Bone marrow (tissue), 2 donors: ENCODE results near the gene FNBP1.

Experiments
- DNase-seq, 2 donors: peaks; one replicate each; lab custom pipeline; 2025; lab: John Stamatoyannopoulos, UW

FNBP1 gene

DNA sequence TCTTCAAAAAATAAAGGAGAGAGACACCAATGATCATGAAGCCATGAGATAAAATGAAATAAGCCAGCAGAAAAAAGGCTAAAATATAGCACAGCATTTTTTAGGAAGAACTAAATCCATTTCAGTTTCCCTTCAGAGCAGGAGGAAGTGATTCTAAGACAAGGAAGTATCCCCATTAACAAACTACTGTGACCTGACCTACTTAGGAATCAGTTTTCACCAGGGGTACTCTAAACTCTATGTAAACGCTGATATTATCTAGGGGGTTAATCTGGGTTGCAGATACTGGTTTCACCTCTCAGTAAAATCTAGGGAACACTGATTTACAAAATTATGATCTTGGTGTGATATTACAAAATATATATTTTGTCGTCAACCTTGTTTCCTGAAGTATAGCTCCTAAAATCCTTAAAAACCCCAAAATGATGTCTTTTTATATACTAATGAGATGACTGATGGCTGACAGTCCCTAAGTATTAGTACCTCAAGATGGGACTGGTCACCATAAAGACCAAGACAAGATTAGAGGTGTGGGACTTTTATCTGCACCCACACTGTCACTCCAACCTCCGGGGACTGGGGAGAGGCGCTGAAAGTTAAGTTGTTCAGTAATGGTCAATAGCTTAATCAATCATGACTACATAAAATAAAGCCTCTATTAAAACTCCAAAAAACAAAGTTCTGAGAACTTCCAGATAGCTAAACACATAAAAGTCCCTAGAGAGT, 2.9 kb upstream of the FNBP1 start:
- no peak for DNase-seq

DNA sequence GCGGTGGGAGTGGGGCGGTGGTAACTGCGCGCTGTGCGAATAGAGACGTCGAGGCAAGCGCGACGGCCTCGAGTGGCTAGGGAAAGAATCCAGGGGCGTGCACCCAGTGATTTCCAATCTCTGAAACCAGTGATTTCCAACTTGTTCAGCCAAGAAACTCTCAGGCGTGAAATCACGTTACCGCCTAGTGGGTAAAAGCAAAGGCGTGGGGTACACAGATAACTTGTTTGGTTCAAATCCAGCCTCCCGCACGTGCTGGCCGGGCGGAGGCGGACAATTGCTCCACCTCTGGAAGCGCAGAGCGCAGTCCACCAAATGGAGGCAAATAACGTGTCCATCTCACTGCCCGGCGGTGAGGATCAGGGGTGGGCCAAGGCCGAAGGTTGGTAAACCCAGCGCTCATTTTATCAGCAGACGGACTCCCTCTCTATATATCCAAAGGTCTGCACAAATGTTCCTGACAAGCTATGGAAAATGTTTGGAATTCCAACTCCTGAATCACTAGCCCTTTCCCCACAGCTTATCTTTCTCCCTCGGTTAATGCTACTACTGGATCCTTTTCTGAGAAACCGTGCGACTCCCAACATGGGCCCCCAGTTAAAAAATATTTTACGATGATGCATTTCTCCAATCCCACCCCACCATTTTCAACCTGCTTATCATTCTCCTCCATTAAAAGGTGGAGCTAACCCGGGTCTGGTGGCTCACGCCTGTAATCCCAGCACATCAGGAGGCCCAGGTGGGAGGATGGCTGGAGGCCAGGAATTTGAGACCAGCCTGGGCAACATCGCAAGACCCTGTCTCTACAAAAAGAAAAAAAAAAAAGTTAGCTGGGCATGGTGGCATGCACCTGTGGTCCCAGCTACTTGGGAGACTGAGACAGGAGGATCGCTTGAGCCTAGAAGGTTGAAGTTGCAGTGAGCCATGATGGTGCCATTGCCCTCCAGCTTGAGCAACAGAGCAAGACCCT, 950 bp upstream of the FNBP1 start:
- no peak for DNase-seq

DNA sequence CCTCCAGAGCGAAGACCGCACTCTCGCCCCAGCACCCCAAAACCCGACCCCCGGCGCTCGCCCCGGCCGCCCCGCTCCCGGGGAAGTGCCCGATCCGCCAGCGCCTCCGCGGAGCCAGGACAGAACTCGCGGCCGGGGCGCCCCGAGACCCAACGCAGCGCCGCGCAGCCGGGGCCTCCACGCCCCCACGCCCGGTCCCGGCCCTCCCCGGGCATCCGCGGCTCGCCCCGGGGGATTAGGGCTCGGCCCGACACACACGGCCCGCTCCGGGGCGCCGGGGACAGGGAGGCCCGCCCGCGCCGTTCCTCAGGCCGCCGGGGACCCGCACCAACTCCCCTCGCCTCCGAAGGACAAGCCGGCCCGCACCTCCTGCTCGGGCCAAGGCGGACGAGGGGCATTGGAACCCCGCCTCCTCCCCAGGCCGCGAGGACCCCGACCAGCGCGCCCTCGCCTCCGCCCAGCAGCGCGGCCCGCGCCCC, 544 bp downstream of the FNBP1 start:
- DNase-seq = no peak

- DNase-seq = no peak
Measured at GRCh38 chr9:130041648-130042405, 1.2 kb downstream of the FNBP1 start.

- no peak for DNase-seq
Measured at GRCh38 chr9:130040984-130041647, 1.9 kb downstream of the FNBP1 start.

GRCh38 chr9:130039528-130040147, 3.4 kb downstream of the FNBP1 start:
- DNase-seq = peak in 1 of 2 donors; percentile 65

DNA sequence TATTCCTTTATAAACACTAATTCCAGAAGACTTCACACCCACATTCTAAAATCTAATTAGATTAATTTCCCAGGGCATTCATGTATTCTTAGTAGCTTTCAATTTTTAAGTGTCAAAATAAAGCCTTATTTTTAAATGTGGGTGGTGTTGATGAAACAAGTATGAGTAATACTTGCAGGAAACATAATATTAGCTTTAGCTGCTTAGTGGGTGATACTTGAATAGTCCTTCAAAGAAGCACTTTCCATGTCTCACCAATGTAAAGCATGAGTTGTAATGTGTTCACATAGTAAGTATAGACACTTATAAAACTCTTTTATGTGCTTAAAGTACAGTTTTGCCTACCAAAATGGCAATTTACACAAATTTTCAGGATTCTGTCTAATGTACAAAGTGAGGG, 6.9 kb downstream of the FNBP1 start:
- DNase-seq = peak in 1 of 2 donors; percentile 39

DNA sequence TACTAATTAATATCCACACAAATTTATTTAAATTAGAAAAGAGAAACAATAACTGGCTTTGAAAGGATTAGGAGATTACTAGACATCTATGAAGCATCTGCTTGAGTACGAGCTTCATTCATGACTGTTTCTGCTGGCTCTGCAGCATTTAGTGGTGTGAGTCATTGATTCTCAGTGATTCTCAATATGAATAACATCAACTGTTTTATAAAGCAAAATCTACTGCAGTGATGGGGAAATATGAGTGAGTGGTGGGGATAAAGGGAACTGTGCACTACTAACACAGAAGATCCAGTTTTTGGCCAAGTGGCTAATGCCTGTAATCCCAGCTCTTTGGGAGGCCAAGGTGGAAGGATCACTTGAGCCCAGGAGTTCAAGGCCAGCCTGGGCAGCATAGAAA, 8.4 kb downstream of the FNBP1 start:
- peak in 1 of 2 donors; percentile 14 for DNase-seq

DNA sequence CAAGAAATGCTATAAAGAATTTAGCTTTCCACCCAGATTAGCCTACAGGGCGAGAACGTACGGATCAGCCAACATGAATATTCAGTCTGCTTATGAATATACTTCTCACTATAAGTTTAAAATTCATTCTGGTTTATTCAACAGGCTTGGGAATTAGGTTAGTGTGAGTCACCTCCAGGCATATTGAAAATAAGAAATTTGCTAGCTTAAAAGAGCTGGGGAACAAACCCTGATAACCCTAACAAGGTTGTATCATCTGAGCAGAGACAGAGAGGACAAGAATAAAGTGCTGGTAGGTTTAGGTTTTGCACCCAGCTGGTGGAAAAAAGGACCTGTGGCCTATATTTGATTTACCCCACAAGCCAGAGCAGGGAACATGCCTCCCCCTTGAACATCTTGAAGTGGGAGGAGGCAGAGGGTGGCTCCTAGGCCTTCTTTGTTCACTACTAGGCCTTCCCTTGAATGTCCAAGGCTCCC, 12.3 kb downstream of the FNBP1 start:
- DNase-seq = no peak

- no peak for DNase-seq
Measured at GRCh38 chr9:130029223-130029973, 13.6 kb downstream of the FNBP1 start.

DNA sequence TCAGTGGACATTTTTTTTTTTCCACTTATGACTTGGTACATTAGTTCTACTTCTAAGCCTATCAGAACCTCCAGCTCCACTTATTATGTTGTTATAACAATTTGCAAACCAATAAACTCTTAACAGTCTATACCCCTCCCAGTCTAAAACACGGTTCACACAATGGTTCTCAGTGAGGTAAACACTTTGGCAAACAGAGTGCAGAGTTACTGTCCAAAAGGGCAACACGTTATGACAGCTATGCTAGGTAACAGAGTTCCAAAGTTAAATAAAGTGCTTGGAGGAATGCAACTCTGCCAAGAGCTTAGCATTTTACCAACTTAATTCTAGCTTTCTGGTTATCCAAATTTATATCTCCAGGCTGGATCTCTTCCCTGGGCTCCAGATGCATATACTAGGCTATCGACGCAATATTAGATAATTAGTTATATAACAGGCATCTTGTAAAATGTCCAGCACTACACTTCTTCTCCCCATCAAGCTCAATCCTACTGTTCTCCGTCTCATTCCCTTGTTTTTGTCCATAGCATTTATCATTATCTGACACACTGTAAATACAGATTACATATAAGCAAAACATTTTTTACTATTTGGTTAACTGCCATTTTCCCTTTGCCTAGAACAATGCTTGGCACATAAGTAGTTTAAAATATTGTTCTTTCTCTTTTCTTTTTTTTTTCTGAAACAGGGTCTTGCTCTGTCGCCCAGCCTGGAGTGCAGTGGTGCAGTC, 14.3 kb downstream of the FNBP1 start:
- DNase-seq = no peak

DNA sequence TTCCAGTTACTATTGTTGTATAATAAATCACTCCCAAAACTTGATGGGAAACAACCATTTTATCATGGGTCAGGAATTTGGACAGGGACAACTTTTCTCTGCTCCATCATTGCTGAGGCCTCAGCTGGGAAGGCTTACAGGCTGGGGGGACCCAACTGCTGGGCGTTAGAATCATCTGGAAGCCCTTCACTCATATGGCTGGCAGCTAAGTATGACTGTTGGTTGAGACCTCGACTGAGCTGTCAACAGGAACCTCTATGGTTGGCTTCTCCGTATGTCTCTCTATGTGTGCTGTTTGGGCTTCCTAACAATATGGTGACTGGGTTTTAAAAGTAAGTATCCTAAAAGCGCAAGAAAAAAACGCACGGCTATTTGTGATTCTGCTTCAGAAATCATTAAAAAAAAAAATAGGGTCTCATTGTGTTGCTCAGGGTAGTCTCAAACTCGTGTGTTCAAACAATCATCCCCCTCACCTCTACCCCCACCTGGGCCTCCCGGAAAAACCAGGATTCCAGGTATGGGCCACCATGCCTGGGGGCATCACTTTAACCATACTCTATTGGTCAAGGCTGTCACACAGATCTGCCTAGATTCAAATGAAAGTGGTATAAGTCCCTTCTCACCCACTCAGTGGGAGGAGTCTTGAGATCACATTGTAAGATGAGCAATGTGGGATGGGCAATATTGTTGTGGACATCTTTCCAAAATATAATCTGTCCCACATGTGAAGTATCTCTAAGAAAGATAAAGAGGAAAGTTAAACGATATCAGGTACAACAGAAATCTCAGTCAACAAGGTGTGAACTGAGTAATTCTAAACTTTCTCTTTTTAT, 15.2 kb downstream of the FNBP1 start:
- DNase-seq = no peak

GRCh38 chr9:130026583-130027340, 16.2 kb downstream of the FNBP1 start:
- no peak for DNase-seq

DNA sequence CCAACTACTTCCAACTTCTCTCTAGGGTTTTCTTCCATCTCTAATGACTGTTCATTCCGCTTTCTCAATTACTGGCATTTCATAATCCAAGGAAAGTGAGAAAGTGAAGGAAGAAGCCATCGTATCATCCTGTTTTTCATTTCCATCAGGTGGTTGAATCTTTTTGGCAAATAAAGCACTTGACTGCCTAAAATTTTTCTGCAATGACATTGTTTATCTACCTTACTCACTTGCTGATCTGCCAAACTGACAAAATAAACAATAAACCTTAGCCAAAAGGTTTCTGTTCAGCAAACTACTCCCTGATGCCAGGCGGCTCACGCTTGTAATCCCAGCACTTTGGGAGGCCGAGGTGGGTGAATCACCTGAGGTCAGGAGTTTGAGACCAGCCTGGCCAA, 18.4 kb downstream of the FNBP1 start:
- no peak for DNase-seq

DNA sequence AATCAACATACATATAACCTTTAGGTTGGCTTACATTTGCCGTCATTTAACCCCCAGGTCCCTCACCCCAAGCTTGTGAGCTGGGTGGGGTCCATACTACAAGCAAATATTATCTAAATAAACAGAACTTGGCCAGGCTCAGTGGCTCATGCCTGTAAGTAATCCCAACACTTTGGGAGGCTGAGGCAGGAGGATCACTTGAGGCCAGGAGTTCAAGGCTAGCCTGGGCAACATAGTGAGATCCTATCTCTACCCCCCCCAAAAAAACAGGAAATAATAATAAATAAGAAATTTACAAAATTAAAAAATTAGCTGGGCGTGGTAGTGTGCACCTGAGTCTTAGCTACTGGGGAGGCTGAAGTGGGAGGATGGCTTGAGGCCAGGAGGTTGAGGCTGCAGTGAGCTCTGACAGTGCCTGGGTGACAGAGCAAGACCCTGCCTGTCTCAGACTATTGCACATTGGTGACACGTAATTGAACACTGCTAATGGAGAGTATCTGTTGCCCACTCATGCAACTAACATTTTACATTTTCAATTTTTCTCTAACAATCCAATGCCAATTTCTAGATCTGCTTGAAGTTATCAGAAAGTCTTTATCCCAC, 18.9 kb downstream of the FNBP1 start:
- DNase-seq = no peak

DNA sequence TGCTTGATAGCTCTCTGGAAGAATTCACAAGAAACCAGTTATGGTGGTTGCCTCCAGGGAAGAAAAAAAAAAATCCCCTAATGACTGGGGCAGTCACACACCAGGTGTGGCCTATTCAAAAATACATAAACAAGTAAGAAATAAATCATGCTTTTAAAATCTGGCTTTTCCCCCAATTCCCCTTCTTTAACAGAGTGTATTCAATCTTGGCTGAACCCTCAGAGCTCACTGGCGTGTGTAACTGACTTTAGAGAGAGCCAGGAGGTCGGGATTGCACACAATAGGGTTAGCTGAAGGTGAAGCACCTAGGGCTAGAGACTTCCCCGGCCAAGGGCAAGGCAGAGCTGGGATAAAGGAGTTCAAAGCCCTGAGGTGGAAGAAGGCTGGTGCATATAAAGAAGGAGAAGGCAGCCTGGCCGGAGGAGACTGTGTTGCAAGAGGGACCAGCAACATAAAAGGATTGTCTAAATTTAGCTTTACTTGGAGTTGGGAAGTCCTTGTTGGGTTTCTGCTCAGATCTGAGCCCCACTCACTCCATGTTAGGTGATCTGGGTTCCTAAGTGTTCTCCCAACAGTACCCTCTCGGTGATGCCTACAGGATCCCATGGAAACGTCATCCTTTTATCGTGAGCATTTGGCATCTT, 19.7 kb downstream of the FNBP1 start:
- no peak for DNase-seq

GRCh38 chr9:130022566-130023143, 20.3 kb downstream of the FNBP1 start:
- no peak for DNase-seq
